Measurements from ENCODE around the gene CTCFL.

CTCFL gene

GRCh38 chr20:57545927-57546662 lies 21.2 kb upstream of the CTCFL start:
- no peak for TF ChIP-seq CTCF (IDR thresholded peaks at IDR 0.05)

- no peak for TF ChIP-seq CTCF (IDR thresholded peaks at IDR 0.05)
Observed at GRCh38 chr20:57544838-57545564, 20.1 kb upstream of the CTCFL start.

- no peak for TF ChIP-seq CTCF (IDR thresholded peaks at IDR 0.05)
Observed at GRCh38 chr20:57543754-57544153, 18.8 kb upstream of the CTCFL start.

- no peak for TF ChIP-seq CTCF (IDR thresholded peaks at IDR 0.05)
Observed at GRCh38 chr20:57540890-57541580, 16.1 kb upstream of the CTCFL start.

- TF ChIP-seq CTCF (IDR thresholded peaks at IDR 0.05) = no peak
Observed at GRCh38 chr20:57539889-57540288, 14.9 kb upstream of the CTCFL start.

GRCh38 chr20:57537822-57538221 lies 12.9 kb upstream of the CTCFL start:
- TF ChIP-seq CTCF (IDR thresholded peaks at IDR 0.05) = no peak

- TF ChIP-seq CTCF (IDR thresholded peaks at IDR 0.05) = no peak
Observed at GRCh38 chr20:57536771-57537724, 12.1 kb upstream of the CTCFL start.

Data from LNCAP (cell line).